ENCODE data around the gene LUC7L.
"Not testable (repeated sequence)": the region's sequence is repeated elsewhere in the genome, so short reads cannot be mapped to it uniquely, and the experiment has no call there.

LUC7L gene

GRCh38 chr16:164134-164823 lies 65.0 kb downstream of the LUC7L start:
- not testable (repeated sequence) for DNase-seq

- not testable (repeated sequence) for DNase-seq
Measured at GRCh38 chr16:163696-164095, 65.6 kb downstream of the LUC7L start.

GRCh38 chr16:163139-163538 lies 66.1 kb downstream of the LUC7L start:
- DNase-seq = not testable (repeated sequence)

GRCh38 chr16:162271-162991 lies 66.8 kb downstream of the LUC7L start:
- no peak for DNase-seq

- no peak for DNase-seq
Measured at GRCh38 chr16:160691-161190, 68.5 kb downstream of the LUC7L start.

GRCh38 chr16:160242-160641 lies 69.0 kb downstream of the LUC7L start:
- DNase-seq = not testable (repeated sequence)

GRCh38 chr16:159136-159849 lies 70.0 kb downstream of the LUC7L start:
- DNase-seq = no peak

- no peak for DNase-seq
Measured at GRCh38 chr16:155031-155398, 74.2 kb downstream of the LUC7L start.

- DNase-seq = no peak
Measured at GRCh38 chr16:154217-155030, 74.8 kb downstream of the LUC7L start.

GRCh38 chr16:153550-154216 lies 75.6 kb downstream of the LUC7L start:
- DNase-seq = not testable (repeated sequence)

GRCh38 chr16:153129-153521 lies 76.1 kb downstream of the LUC7L start:
- not testable (repeated sequence) for DNase-seq

- DNase-seq = no peak
Measured at GRCh38 chr16:152141-153128, 76.8 kb downstream of the LUC7L start, which contains the start of gene HBZ. HBZ (plus strand) TSS chr16:152644; CDS start chr16:152910, 266 bp downstream.

GRCh38 chr16:149024-149660 lies 80.1 kb downstream of the LUC7L start:
- no peak for DNase-seq

- DNase-seq = no peak
Measured at GRCh38 chr16:146646-147045, 82.6 kb downstream of the LUC7L start.

- DNase-seq = no peak
Measured at GRCh38 chr16:144797-145252, 84.4 kb downstream of the LUC7L start.

- no peak for DNase-seq
Measured at GRCh38 chr16:143456-143855, 85.8 kb downstream of the LUC7L start.

GRCh38 chr16:143047-143446 lies 86.2 kb downstream of the LUC7L start:
- DNase-seq = no peak

GRCh38 chr16:142405-142967 lies 86.8 kb downstream of the LUC7L start:
- DNase-seq = no peak

- no peak for DNase-seq
Measured at GRCh38 chr16:140175-140857, 88.9 kb downstream of the LUC7L start.
